Right lobe of liver (tissue), 6 donors: Measurements from ENCODE around the gene IL12B. TPM values are rescaled to one million over a fixed set of nuclear protein-coding genes. Genes with fewer than 3 reads are reported as not detected.

Source experiments
- ATAC-seq, 4 donors: fragments of 200-7000 bp; cut with Tn5 transposase; one replicate each; pipeline ENCODE4 v1.9.1; 2020; ENCODE audit warnings: mild to moderate bottlenecking in 4 of 4, moderate library complexity in 4 of 4
- DNase-seq, 3 donors: peaks; one replicate each; pipeline ENCODE4 v3.0.0-alpha.2; 2020
- H3K27ac ChIP-seq, 3 donors: fragments of 200-600 bp; one replicate each; pipeline ENCODE4 v1.8.0; 2022
- H3K27me3 ChIP-seq, 2 donors: fragments of 200-600 bp; one replicate each; pipeline ENCODE4 v1.8.0; 2022
- H3K36me3 ChIP-seq, 4 donors: fragments of 200-600 bp; sonication (generic) in 1 of 4; one replicate each; pipeline versions ENCODE4 v1.5.1 to v1.8.0; 2017 to 2022; ENCODE audit warnings: control low read depth in 1 of 4
- H3K4me1 ChIP-seq, 4 donors: fragments of 200-600 bp; sonication (generic) in 1 of 4; one replicate each; pipeline versions ENCODE4 v1.5.1 to v1.8.0; 2017 to 2022; ENCODE audit warnings: control low read depth in 1 of 4
- H3K4me3 ChIP-seq, 3 donors: fragments of 200-600 bp; one replicate each; pipeline ENCODE4 v1.8.0; 2022
- H3K9me3 ChIP-seq, 4 donors: fragments of 200-600 bp; sonication (generic) in 1 of 4; one replicate each; pipeline versions ENCODE4 v1.5.1 to v1.8.0; 2017 to 2022; ENCODE audit warnings: control low read depth in 1 of 4
- CTCF ChIP-seq, 4 donors: fragments of 200-600 bp in 3 of 4; fragments of 450-650 bp in 1 of 4; IDR thresholded peaks; one replicate each; pipeline versions ENCODE4 v1.5.1 to v1.8.0; 2016 to 2022; ENCODE audit warnings: antibody characterized with exemption in 4 of 4, mild to moderate bottlenecking in 2 of 4
- POLR2A ChIP-seq: fragments of 450-650 bp; IDR thresholded peaks from one replicate; pipeline ENCODE4 v1.6.1; 2017; ENCODE audit warnings: antibody characterized with exemption, mild to moderate bottlenecking
- WGBS: methylation state at CpG from one replicate; pipeline ENCODE4 v1.1.6; 2018; ENCODE audit warnings: low coverage, low lambda C conversion rate; ENCODE audit not compliant: insufficient coverage; ENCODE audit errors: missing lambda C conversion rate; 5-methylcytosine and 5-hydroxymethylcytosine counted together
- intact Hi-C, 2 donors: fragments of 100-400 bp; cut with DNase I; formaldehyde crosslinking; loops; one replicate each; pipeline versions ENCODE4 v1.11.2 to v1.14.1; 2022
- total RNA-seq, 6 experiments: library from RNA; depleted of rRNA in 2 of 6; stranded (reverse); fragments of >200 nt in 2 of 6; fragmentation: NEBNext Ultra II Directional in 3 of 6; extraction: Animal tissue kit (Norgen Biotek cat#: 25700) in 3 of 6; gene quantifications; one replicate each; pipeline versions ENCODE4 v1.1.0 to v1.2.4, GENCODE V29; 2016 to 2023
- donor health status: DM: no; HTN: yes; CAD: no.
- donor health status: DM: no; HTN: no; CAD: no.
- donor health status: DM: no; HTN: no; CAD: no.
- donor health status: DM: no; HTN: yes; CAD: no.
- donor health status: DM: no; HTN: yes; CAD: no.

Gene IL12B
- total RNA-seq, 6 experiments from 2014 or later: not detected

- no peak for DNase-seq
- Histone ChIP-seq H3K27ac (no peak overlapping the region), H3K27me3 (no peaks in the 10 kb centered on the region), H3K36me3 (no peaks in the 10 kb centered on the region), H3K4me3 (no peak overlapping the region), H3K4me1 (no peaks in the 10 kb centered on the region), H3K9me3 (no peaks in the 10 kb centered on the region)
- no peak for ATAC-seq
- TF ChIP-seq POLR2A: no peak
- no peak for TF ChIP-seq CTCF (IDR thresholded peaks at IDR 0.05)
- intact Hi-C loops: no loop called here
- WGBS: 82% methylated on average over 4 of the region's 4 CpGs
These were observed 13.2 kb upstream of the IL12B start for GRCh38 chr5:159343295-159344094.

GRCh38 chr5:159342840-159343239 is 12.6 kb upstream of the IL12B start:
- intact Hi-C loops: no loop called here
- DNase-seq (no peak), ATAC-seq (no peak)
- no peaks in the 10 kb centered on the region for H3K4me1 ChIP-seq
- no peaks in the 10 kb centered on the region for H3K9me3 ChIP-seq
- no peaks in the 10 kb centered on the region for H3K36me3 ChIP-seq
- no peak for TF ChIP-seq POLR2A
- TF ChIP-seq CTCF (IDR thresholded peaks at IDR 0.05): no peak
- no peak overlapping the region for H3K4me3 ChIP-seq
- H3K27me3 ChIP-seq: no peaks in the 10 kb centered on the region
- 80% methylated on average over 1 of the region's 1 CpG for WGBS
- no peak overlapping the region for H3K27ac ChIP-seq

DNA sequence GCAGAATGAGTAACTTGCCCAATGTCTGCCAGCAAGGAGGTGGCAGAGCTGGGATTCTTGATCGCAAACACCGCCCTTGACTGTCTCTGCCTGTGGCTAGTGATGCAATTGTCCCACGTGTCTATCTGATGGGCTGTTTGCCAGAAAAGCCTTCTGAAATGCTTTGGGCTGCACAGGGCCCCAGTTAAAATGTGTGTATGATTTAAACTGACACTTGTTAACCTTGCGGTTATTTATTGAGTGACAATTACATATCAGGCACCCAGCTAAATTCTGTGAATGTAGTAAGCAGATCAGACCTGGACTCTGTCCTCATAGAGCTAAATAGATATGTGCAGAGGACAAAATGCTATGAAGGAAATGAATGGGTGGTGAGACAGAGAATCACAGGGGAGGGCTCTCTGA is 11.6 kb upstream of the IL12B start:
- ATAC-seq: peak; percentile 84 to 92 (median 90)
- intact Hi-C loops: no loop called here
- WGBS: 11% methylated on average over 4 of the region's 4 CpGs
- TF ChIP-seq CTCF (IDR thresholded peaks at IDR 0.05): no peak
- no peak for TF ChIP-seq POLR2A
- no peaks in the 10 kb centered on the region for H3K27me3 ChIP-seq
- H3K27ac ChIP-seq: no peak overlapping the region
- no peak overlapping the region for H3K4me3 ChIP-seq
- H3K4me1 ChIP-seq: no peaks in the 10 kb centered on the region
- peak; percentile 58 to 79 (median 73) for DNase-seq
- H3K36me3 ChIP-seq: no peaks in the 10 kb centered on the region
- H3K9me3 ChIP-seq: no peaks in the 10 kb centered on the region

- Histone ChIP-seq H3K27me3 (no peaks in the 10 kb centered on the region), H3K4me3 (no peak overlapping the region), H3K36me3 (no peaks in the 10 kb centered on the region), H3K9me3 (no peaks in the 10 kb centered on the region), H3K4me1 (no peaks in the 10 kb centered on the region), H3K27ac (no peak overlapping the region)
- intact Hi-C loops: no loop called here
- 85% methylated on average over 2 of the region's 2 CpGs for WGBS
- ATAC-seq (no peak), DNase-seq (no peak)
- TF ChIP-seq POLR2A (no peak), CTCF (IDR thresholded peaks at IDR 0.05) (no peak)
These were observed 10.9 kb upstream of the IL12B start for GRCh38 chr5:159341145-159341544.
